Measurements from ENCODE around the gene NPFFR1.
"Not testable (repeated sequence)": the region's sequence is repeated elsewhere in the genome, so short reads cannot be mapped to it uniquely, and the experiment has no call there.

The NPFFR1 gene

DNA sequence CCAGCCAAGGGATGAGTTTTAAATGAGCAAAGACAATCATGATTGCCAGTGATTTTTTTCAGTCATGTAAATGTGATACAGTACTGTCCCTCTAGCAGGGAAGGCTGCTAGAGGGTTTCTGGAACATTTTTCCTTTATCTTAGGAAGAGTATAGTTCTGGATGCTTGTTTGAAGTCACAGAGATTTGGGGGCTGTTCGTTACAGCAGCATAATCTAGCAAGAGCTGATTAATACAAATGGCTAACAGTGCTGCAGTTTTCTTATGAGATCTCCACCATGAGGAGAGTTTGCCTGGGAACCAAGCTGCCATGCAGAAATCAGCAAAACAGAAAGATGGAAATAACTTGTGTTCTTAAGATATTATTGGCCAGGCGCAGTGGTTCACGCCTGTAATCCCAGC is 42.7 kb downstream of the NPFFR1 start:
- no peak for TF ChIP-seq CTCF (IDR thresholded peaks at IDR 0.05)
- no peak overlapping the region for H3K27ac ChIP-seq
- no peak for DNase-seq (ENCODE audit: low spot score)
- no peak overlapping the region for H3K4me3 ChIP-seq

GRCh38 chr10:70239986-70240385 is 43.8 kb downstream of the NPFFR1 start:
- H3K27ac ChIP-seq; H3K4me3 ChIP-seq; DNase-seq (ENCODE audit: low spot score): not testable (repeated sequence)

- DNase-seq (ENCODE audit: low spot score); H3K4me3 ChIP-seq; H3K27ac ChIP-seq: not testable (repeated sequence)
These were observed 44.5 kb downstream of the NPFFR1 start for GRCh38 chr10:70239077-70239976.

GRCh38 chr10:70237958-70238536 is 45.8 kb downstream of the NPFFR1 start:
- not testable (repeated sequence) for DNase-seq (ENCODE audit: low spot score); H3K4me3 ChIP-seq; H3K27ac ChIP-seq

DNA sequence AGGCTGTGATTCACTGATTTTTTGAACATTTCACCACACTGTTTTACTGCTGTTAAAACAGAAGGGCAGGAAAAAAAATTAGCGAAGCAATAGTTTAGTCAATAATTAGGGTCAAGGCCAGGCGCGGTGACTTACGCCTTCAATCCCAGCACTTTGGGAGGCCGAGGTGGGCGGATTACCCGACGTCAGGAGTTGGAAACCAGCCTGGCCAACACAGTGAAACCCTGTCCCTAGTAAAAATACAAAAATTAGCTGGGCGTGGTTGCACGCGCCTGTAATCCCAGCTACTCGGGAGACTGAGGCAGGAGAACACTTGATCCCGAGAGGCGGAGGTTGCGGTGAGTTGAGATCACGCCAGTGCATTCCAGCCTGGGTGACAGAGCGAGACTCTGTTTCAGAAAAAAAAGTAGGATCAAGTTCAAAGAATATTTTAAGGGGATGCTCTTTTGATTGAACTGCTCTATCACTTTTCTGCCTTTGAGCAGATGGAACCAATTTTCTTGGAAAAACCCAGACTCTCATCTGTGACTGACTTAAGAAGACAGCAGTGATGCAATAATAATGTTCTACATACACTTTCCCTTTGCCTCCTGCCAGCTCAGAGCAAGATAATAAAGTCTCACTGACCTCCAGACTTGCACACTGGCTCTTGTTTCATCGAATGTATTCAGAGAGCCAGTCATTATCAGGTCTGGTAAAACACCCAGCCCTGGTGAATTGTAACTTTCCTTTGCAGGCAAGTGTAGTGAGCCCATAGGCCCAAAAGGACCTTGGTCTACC is 48.9 kb downstream of the NPFFR1 start:
- no peak for DNase-seq (ENCODE audit: low spot score)
- Histone ChIP-seq H3K4me3 (no peak overlapping the region), H3K27ac (peak overlapping the region in 1 of 2 donors; percentile 66)
- no peak for TF ChIP-seq CTCF (IDR thresholded peaks at IDR 0.05)

GRCh38 chr10:70233939-70234300 is 49.9 kb downstream of the NPFFR1 start:
- no peak for DNase-seq (ENCODE audit: low spot score)
- H3K27ac ChIP-seq: peak overlapping the region; percentile 45 to 85
- no peak for TF ChIP-seq CTCF (IDR thresholded peaks at IDR 0.05)
- peak overlapping the region; percentile 87 for H3K4me3 ChIP-seq

DNA sequence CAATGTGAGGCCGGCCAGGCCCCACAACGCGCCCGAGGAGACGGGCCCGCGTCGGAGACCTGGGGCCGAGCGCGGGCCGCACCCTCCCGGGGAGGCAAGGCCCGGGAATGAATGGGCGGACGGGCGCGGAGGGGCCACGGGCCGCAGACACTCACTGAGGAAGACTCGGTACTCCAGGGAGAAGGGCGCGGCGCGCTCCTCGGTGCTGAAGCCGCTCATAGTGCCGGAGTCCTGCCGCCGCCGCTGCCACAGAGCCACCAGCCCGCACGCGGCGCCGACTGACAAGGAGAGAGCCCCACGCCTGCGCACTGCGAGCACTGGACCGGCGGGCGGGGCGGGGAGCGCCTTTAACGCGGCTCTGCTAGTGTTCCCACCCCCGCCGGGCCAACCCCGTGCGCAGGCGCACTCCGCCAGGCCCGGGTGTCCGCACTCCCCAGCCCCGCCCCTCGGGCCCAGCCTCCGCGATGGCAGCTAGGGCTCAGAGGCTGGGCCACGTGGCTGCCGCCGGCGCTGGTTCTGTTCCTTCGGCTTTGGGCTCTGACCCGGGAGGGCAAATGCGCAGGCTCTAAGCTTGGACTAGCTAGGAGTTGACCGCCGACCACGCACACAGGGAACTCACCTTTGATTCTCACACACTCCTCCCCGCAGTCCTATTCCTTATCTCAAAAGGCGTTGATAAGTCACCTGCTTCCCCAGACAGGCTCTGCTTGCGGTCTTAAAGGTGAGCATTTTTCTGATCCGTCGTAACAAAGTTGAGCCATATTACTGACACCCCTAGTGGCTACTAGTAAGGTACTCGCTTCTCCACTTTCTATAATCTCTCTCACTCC is 50.5 kb downstream of the NPFFR1 start, which contains the start of gene PPA1:
Gene PPA1, minus strand, starts transcription at position 321 of the 830 bp plus-strand sequence. Its CDS starts 102 bp downstream, at position 219.
- DNase-seq (ENCODE audit: low spot score): peak; percentile 97
- peak within 1 kb of the TSS; percentile 87 for H3K4me3 ChIP-seq
- TF ChIP-seq CTCF (IDR thresholded peaks at IDR 0.05): no peak
- H3K27ac ChIP-seq: peak within 1 kb of the TSS; percentile 45 to 85

DNA sequence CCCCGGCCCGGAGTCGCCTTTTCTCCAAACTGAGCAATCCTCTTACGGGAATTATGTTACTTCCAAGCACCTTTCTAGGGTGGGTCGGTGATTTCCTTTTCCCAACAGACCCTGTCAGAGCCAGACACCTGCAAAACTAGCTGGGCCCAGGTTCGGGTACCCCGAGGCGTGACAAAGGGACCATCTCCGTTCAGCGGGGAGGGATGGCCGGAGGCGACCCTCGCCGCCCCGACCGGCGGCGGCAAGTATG is 51.0 kb downstream of the NPFFR1 start:
- TF ChIP-seq CTCF (IDR thresholded peaks at IDR 0.05): no peak
- H3K4me3 ChIP-seq: peak overlapping the region; percentile 87
- no peak for DNase-seq (ENCODE audit: low spot score)

More for the DNA sequence above, 51.0 kb downstream of the NPFFR1 start:
- H3K27ac ChIP-seq: peak overlapping the region; percentile 39 to 85

Data from coronary artery (tissue), 2 donors.